HEK293 (cell line): ENCODE results near the gene MPHOSPH8.
A peak's percentile ranks its signal among the peaks of the same experiment; 100 is the strongest.

Experiments
- CTCF ChIA-PET: fragments of 350-600 bp; formaldehyde crosslinking; extraction: SDS; loops from one replicate; lab custom pipeline; 2021; ENCODE audit warnings: antibody characterized with exemption; lab: Yijun Ruan, JAX
- POLR2A ChIA-PET: fragments of 300-600 bp; formaldehyde crosslinking; extraction: SDS; loops from one replicate; lab custom pipeline; 2020; ENCODE audit warnings: antibody characterized with exemption, inconsistent platforms; lab: Yijun Ruan, JAX
- H3K27ac ChIP-seq: fragments of 200-500 bp; sonication (Bioruptor generic); 2 replicates; pipeline ENCODE4 v1.5.1; 2014; ENCODE audit warnings: low read depth, low read length, control low read depth, inconsistent platforms; ENCODE audit errors: extremely low read depth
- H3K36me3 ChIP-seq, 2 experiments: fragments of 200-500 bp in 1 of 2; sonication (Bioruptor generic) in 1 of 2; 1 replicate in 1 of 2; 2 replicates in 1 of 2; pipeline ENCODE4 v1.5.1; 2014 to 2017; ENCODE audit warnings: inconsistent platforms in 2 of 2, low read length in 2 of 2; ENCODE audit not compliant: control insufficient read depth in 2 of 2, insufficient read depth in 1 of 2
- H3K4me1 ChIP-seq: fragments of 200-500 bp; sonication (Bioruptor generic); 2 replicates; pipeline ENCODE4 v1.5.1; 2014; ENCODE audit warnings: mild to moderate bottlenecking, low read length, inconsistent platforms; ENCODE audit not compliant: control insufficient read depth, insufficient read depth
- H3K4me3 ChIP-seq: 2 replicates; pipeline ENCODE4 v1.5.1; 2011; ENCODE audit warnings: low read depth, mild to moderate bottlenecking, control low read depth, low read length, moderate library complexity
- H3K9me3 ChIP-seq: fragments of 200-500 bp; sonication (Bioruptor generic); 2 replicates; pipeline ENCODE4 v1.5.1; 2014; ENCODE audit warnings: low read depth, low read length, inconsistent platforms; ENCODE audit not compliant: control insufficient read depth, insufficient read depth
- GLIS1 ChIP-seq: fragments of 450-650 bp; formaldehyde crosslinking; IDR thresholded peaks from 2 replicates; pipeline ENCODE4 v1.5.1; 2016; ENCODE audit warnings: missing biosample characterization, missing genetic modification characterization
- ZNF146 ChIP-seq: fragments of 450-650 bp; formaldehyde crosslinking; IDR thresholded peaks from 2 replicates; pipeline ENCODE4 v1.5.1; 2016; ENCODE audit warnings: missing biosample characterization, missing genetic modification characterization
- ZNF214 ChIP-seq: fragments of 450-650 bp; formaldehyde crosslinking; IDR thresholded peaks from 2 replicates; pipeline ENCODE4 v1.5.1; 2017; ENCODE audit warnings: missing biosample characterization, mild to moderate bottlenecking, missing genetic modification characterization, borderline replicate concordance
- ZNF530 ChIP-seq: fragments of 450-650 bp; formaldehyde crosslinking; IDR thresholded peaks from 2 replicates; pipeline ENCODE4 v1.5.1; 2016; ENCODE audit warnings: low read depth, missing biosample characterization, missing genetic modification characterization
- ZNF571 ChIP-seq: fragments of 450-650 bp; formaldehyde crosslinking; IDR thresholded peaks from 2 replicates; pipeline ENCODE4 v1.5.0; 2017; ENCODE audit warnings: missing biosample characterization, missing genetic modification characterization
- ZNF596 ChIP-seq: fragments of 450-650 bp; IDR thresholded peaks from 2 replicates; pipeline ENCODE4 v1.5.0; 2018; ENCODE audit warnings: missing biosample characterization, mild to moderate bottlenecking, missing genetic modification characterization, moderate library complexity
- ZNF610 ChIP-seq: fragments of 450-650 bp; formaldehyde crosslinking; IDR thresholded peaks from 2 replicates; pipeline ENCODE4 v1.5.1; 2016; ENCODE audit warnings: missing biosample characterization, missing genetic modification characterization, borderline replicate concordance
- ZNF626 ChIP-seq: fragments of 450-650 bp; sonication (Bioruptor Pico); formaldehyde crosslinking; IDR thresholded peaks from 2 replicates; pipeline ENCODE4 v1.5.1; 2018; ENCODE audit warnings: missing biosample characterization, missing genetic modification characterization, inconsistent platforms
- ZNF629 ChIP-seq: fragments of 450-650 bp; formaldehyde crosslinking; IDR thresholded peaks from 2 replicates; pipeline ENCODE4 v1.5.1; 2017; ENCODE audit warnings: missing biosample characterization, missing genetic modification characterization
- ZNF677 ChIP-seq: fragments of 450-650 bp; IDR thresholded peaks from 2 replicates; pipeline ENCODE4 v1.5.0; 2018; ENCODE audit warnings: missing biosample characterization, mild to moderate bottlenecking, missing genetic modification characterization, moderate library complexity
- ZNF768 ChIP-seq: fragments of 450-650 bp; formaldehyde crosslinking; IDR thresholded peaks from 2 replicates; pipeline ENCODE4 v1.5.1; 2018; ENCODE audit warnings: missing biosample characterization, mild to moderate bottlenecking, missing genetic modification characterization
- ZNF785 ChIP-seq: fragments of 450-650 bp; formaldehyde crosslinking; IDR thresholded peaks from 2 replicates; pipeline ENCODE4 v1.5.1; 2016; ENCODE audit warnings: missing biosample characterization, missing genetic modification characterization
- ZNF843 ChIP-seq: fragments of 450-650 bp; formaldehyde crosslinking; IDR thresholded peaks from 2 replicates; pipeline ENCODE4 v1.5.1; 2016; ENCODE audit warnings: missing biosample characterization, missing genetic modification characterization
- TF ChIP-seq, protein P1 (sequence below): fragments of 450-650 bp; formaldehyde crosslinking; IDR thresholded peaks from 2 replicates; pipeline ENCODE4 v1.5.1; 2016; ENCODE audit warnings: missing biosample characterization, missing genetic modification characterization
- TF ChIP-seq, protein P2 (sequence below): fragments of 450-650 bp; formaldehyde crosslinking; IDR thresholded peaks from 2 replicates; pipeline ENCODE4 v1.5.1; 2016; ENCODE audit warnings: missing biosample characterization, missing genetic modification characterization
- TF ChIP-seq, protein P3 (sequence below): fragments of 450-650 bp; formaldehyde crosslinking; IDR thresholded peaks from 2 replicates; pipeline ENCODE4 v1.5.1; 2016; ENCODE audit warnings: missing biosample characterization, missing genetic modification characterization
- TF ChIP-seq, protein P4 (sequence below): fragments of 450-650 bp; formaldehyde crosslinking; IDR thresholded peaks from 2 replicates; pipeline ENCODE4 v1.5.1; 2016; ENCODE audit warnings: missing biosample characterization, missing genetic modification characterization, borderline replicate concordance
- TF ChIP-seq, protein P5 (sequence below): fragments of 450-650 bp; formaldehyde crosslinking; IDR thresholded peaks from 2 replicates; pipeline ENCODE4 v1.5.1; 2017; ENCODE audit warnings: missing biosample characterization, missing genetic modification characterization
- TF ChIP-seq, protein P6 (sequence below): fragments of 450-650 bp; formaldehyde crosslinking; IDR thresholded peaks from 2 replicates; pipeline ENCODE4 v1.5.1; 2016; ENCODE audit warnings: missing biosample characterization, missing genetic modification characterization

The MPHOSPH8 gene

DNA sequence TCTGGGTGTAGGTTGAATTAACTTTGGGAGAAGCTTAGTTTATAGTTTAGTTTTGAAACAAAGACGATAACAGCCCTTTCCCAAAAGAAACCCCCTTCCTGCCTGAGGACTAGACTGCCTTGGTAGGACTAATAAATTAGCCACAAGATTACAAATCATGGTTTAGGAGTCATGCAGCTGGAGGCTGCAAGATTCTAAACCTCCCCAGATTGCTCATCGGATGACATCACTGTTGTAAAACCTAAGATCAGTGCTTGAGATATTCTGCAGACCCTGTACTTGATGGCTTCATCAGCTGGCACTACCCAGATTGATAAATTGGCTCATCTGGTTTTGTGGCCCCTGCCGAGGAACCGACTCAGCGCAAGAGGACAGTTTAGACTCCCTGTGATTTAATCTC, 35.9 kb upstream of the MPHOSPH8 start (continued):
- TF ChIP-seq ZNF677 (tag by site-specific recombination) = no peak
- TF ChIP-seq, protein P1, sequence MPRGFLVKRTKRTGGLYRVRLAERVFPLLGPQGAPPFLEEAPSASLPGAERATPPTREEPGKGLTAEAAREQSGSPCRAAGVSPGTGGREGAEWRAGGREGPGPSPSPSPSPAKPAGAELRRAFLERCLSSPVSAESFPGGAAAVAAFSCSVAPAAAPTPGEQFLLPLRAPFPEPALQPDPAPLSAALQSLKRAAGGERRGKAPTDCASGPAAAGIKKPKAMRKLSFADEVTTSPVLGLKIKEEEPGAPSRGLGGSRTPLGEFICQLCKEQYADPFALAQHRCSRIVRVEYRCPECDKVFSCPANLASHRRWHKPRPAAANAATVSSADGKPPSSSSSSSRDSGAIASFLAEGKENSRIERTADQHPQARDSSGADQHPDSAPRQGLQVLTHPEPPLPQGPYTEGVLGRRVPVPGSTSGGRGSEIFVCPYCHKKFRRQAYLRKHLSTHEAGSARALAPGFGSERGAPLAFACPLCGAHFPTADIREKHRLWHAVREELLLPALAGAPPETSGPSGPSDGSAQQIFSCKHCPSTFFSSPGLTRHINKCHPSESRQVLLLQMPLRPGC = no peak
- TF ChIP-seq, protein P2, sequence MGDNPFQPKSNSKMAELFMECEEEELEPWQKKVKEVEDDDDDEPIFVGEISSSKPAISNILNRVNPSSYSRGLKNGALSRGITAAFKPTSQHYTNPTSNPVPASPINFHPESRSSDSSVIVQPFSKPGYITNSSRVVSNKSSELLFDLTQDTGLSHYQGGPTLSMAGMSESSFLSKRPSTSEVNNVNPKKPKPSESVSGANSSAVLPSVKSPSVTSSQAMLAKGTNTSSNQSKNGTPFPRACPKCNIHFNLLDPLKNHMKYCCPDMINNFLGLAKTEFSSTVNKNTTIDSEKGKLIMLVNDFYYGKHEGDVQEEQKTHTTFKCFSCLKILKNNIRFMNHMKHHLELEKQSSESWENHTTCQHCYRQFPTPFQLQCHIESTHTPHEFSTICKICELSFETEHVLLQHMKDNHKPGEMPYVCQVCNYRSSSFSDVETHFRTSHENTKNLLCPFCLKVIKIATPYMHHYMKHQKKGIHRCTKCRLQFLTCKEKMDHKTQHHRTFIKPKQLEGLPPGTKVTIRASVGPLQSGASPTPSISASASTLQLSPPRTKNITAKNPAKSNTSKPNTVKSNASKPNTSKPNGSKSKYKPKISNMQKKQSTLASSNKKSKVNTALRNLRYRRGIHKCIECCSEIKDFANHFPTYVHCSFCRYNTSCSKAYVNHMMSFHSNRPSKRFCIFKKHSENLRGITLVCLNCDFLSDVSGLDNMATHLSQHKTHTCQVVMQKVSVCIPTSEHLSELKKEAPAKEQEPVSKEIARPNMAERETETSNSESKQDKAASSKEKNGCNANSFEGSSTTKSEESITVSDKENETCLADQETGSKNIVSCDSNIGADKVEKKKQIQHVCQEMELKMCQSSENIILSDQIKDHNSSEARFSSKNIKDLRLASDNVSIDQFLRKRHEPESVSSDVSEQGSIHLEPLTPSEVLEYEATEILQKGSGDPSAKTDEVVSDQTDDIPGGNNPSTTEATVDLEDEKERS (tag by site-specific recombination) = no peak
- no peak for TF ChIP-seq ZNF843 (tag by site-specific recombination)
- no peak for TF ChIP-seq ZNF596 (tag by site-specific recombination)
- no peak for TF ChIP-seq GLIS1 (tag by site-specific recombination)
- no peak for TF ChIP-seq ZNF610 (tag by site-specific recombination)
- TF ChIP-seq, protein P3, sequence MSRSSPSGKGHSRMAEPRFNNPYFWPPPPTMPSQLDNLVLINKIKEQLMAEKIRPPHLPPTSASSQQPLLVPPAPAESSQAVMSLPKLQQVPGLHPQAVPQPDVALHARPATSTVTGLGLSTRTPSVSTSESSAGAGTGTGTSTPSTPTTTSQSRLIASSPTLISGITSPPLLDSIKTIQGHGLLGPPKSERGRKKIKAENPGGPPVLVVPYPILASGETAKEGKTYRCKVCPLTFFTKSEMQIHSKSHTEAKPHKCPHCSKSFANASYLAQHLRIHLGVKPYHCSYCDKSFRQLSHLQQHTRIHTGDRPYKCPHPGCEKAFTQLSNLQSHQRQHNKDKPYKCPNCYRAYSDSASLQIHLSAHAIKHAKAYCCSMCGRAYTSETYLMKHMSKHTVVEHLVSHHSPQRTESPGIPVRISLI (tag by site-specific recombination) = no peak
- TF ChIP-seq ZNF785 (tag by site-specific recombination) = no peak
- no peak for TF ChIP-seq ZNF626
- TF ChIP-seq, protein P4, sequence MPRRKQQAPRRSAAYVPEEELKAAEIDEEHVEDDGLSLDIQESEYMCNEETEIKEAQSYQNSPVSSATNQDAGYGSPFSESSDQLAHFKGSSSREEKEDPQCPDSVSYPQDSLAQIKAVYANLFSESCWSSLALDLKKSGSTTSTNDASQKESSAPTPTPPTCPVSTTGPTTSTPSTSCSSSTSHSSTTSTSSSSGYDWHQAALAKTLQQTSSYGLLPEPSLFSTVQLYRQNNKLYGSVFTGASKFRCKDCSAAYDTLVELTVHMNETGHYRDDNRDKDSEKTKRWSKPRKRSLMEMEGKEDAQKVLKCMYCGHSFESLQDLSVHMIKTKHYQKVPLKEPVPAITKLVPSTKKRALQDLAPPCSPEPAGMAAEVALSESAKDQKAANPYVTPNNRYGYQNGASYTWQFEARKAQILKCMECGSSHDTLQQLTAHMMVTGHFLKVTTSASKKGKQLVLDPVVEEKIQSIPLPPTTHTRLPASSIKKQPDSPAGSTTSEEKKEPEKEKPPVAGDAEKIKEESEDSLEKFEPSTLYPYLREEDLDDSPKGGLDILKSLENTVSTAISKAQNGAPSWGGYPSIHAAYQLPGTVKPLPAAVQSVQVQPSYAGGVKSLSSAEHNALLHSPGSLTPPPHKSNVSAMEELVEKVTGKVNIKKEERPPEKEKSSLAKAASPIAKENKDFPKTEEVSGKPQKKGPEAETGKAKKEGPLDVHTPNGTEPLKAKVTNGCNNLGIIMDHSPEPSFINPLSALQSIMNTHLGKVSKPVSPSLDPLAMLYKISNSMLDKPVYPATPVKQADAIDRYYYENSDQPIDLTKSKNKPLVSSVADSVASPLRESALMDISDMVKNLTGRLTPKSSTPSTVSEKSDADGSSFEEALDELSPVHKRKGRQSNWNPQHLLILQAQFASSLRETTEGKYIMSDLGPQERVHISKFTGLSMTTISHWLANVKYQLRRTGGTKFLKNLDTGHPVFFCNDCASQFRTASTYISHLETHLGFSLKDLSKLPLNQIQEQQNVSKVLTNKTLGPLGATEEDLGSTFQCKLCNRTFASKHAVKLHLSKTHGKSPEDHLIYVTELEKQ (tag by site-specific recombination) = no peak; the same call in 1 of the 2 replicates

DNA sequence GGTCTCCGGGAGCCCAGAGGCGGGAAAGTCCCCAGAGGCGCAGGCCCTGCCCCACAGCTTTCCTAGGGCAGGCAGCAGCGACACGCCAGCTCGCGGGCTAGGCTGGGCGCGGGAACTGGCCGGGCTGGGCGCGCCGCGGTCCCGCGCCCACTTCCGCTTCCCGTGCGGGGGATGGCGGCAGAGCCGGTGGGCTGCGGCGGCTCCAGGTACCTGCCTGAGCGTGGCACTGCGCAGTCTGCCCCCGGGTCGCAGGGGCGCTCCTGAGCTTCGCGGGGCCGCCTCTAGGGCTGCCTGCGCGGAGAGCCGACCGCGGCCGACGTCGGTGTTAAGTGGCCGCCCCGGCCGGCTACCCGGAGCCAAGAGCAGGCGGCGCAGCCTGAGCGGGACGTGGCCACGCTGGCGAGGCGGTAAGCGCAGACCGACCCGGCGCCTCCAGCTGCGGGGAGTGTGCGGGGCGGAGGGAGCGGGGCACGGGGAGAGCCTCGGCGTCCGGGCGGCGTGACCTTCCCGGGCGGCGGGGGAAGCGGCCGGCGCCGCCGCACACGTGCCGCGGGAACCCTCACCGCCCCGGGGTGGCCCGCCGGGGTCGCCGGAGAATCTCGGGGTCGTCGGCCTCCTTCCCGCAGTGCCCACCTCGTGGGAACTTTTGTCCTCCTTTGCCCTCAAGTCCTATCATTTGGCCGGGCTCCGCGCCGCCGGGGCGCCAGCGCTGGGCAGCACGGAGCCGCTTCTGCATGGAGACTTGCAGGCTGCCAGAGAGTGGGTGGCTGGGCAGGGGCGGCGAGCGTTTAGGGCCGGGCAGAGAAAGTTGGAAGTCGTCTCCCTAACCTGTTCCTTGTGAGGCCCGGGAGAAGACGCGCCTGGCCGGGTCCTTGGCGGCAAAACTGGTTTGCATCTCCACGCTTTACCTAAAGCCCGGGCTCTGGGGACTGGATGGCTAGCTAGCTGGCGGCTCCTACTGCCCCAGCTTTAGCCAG, 31.4 kb upstream of the MPHOSPH8 start:
- peaks cover 0 to 24% of the 10 kb centered on the region in 2 experiments; a peak in 2 of 3 replicates for H3K36me3 ChIP-seq
- peak overlapping the region; percentile 60; the same call in 1 of the 2 replicates for H3K27ac ChIP-seq
- H3K9me3 ChIP-seq = no peaks in the 10 kb centered on the region
- ChIA-PET POLR2A (interaction anchor here (0.6 to 1.7 kb wide), 4 partner anchors 31 to 639 kb away, joined by 3 to 10 read pairs (median 3); partner anchors contain the start of gene MPHOSPH8), CTCF (interaction anchor here (1.1 kb wide), 2 partner anchors 14 to 17 kb away, joined by 3 read pairs; no protein-coding TSS in a partner anchor)
- H3K4me3 ChIP-seq = peak overlapping the region; percentile 55
- no peaks in the 10 kb centered on the region for H3K4me1 ChIP-seq
- TF ChIP-seq ZNF571 = no peak
- no peak for TF ChIP-seq ZNF629 (tag by site-specific recombination)
- no peak for TF ChIP-seq ZNF530 (tag by site-specific recombination)
- no peak for TF ChIP-seq ZNF214
- TF ChIP-seq, protein P5, sequence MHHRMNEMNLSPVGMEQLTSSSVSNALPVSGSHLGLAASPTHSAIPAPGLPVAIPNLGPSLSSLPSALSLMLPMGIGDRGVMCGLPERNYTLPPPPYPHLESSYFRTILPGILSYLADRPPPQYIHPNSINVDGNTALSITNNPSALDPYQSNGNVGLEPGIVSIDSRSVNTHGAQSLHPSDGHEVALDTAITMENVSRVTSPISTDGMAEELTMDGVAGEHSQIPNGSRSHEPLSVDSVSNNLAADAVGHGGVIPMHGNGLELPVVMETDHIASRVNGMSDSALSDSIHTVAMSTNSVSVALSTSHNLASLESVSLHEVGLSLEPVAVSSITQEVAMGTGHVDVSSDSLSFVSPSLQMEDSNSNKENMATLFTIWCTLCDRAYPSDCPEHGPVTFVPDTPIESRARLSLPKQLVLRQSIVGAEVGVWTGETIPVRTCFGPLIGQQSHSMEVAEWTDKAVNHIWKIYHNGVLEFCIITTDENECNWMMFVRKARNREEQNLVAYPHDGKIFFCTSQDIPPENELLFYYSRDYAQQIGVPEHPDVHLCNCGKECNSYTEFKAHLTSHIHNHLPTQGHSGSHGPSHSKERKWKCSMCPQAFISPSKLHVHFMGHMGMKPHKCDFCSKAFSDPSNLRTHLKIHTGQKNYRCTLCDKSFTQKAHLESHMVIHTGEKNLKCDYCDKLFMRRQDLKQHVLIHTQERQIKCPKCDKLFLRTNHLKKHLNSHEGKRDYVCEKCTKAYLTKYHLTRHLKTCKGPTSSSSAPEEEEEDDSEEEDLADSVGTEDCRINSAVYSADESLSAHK = no peak
- TF ChIP-seq, protein P6, sequence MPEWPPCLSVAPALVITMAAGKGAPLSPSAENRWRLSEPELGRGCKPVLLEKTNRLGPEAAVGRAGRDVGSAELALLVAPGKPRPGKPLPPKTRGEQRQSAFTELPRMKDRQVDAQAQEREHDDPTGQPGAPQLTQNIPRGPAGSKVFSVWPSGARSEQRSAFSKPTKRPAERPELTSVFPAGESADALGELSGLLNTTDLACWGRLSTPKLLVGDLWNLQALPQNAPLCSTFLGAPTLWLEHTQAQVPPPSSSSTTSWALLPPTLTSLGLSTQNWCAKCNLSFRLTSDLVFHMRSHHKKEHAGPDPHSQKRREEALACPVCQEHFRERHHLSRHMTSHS (tag by site-specific recombination) = no peak
- TF ChIP-seq ZNF768 (tag by site-specific recombination) = no peak
- no peak for TF ChIP-seq ZNF146 (tag by site-specific recombination)
